Right ventricle myocardium superior (tissue), 1 donor: ENCODE results near the gene CACNB4. TPM values are rescaled to one million over a fixed set of nuclear protein-coding genes. Genes with fewer than 3 reads are reported as not detected.
"Not testable (repeated sequence)": the region's sequence is repeated elsewhere in the genome, so short reads cannot be mapped to it uniquely, and the experiment has no call there.

Experiments
- ATAC-seq: fragments of 200-7000 bp; cut with Tn5 transposase; one replicate; pipeline ENCODE4 v1.9.1; 2020; ENCODE audit warnings: mild to moderate bottlenecking; ENCODE audit not compliant: poor library complexity
- DNase-seq: peaks from one replicate; pipeline ENCODE4 v3.0.0-alpha.2; 2020
- intact Hi-C: fragments of 100-400 bp; cut with DNase I; formaldehyde crosslinking; loops from one replicate; pipeline ENCODE4 v1.11.2; 2022
- total RNA-seq: library from RNA; stranded (reverse); fragmentation: NEBNext Ultra II Directional; extraction: Animal tissue kit (Norgen Biotek cat#: 25700); gene quantifications from one replicate; pipeline ENCODE4 v1.2.1, GENCODE V29; 2021
- donor health status: DM: no; HTN: yes; CAD: no; lungs with severe emphysema.

Gene CACNB4
- total RNA-seq, 1 donor from 2014 or later = 0.46 TPM

DNA sequence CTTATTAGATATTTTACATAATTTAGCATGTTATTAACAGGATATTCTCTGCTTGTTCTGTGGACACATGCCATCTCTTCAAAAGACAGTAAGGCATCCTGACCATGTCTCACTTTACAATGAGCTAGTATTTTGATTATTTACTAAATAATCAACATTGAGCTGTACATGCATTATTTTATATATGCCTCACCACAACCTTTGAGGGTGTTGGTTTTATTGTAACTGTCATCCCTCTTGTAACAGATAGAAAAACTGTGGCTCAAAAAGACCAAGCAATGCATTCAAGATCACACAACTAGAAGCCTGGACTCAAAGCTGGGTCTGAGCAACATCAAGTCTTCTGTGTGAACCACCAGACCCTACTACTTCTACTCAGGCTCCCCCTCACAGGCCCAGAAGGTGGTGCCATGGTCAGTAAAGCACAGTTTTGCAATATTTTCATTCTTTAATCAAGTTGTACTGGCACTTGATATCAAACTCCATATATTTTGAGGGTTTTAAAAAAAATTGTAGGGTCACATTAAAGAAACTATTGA, 165.5 kb downstream of the CACNB4 start:
- no peak for DNase-seq
- intact Hi-C loops = no loop called here
- ATAC-seq = no peak

DNA sequence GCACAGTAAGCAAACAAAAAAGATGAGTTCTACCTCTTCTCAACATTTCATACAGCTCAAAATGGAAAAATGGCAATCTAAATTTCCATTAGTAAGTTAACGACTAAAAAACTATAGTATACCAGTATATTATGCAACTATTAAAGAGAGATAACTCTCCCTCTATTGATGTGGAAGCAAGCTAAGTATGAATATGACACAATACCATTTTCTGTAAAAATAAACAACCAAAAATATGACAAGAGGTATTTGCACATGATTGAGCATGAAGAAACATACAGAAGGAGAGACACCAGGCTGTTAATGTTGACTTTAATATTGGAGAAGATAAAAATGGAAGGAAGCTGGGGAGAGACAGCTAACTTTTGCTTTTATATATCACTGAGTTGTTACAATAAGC, 167.1 kb downstream of the CACNB4 start:
- DNase-seq (no peak), ATAC-seq (no peak)
- intact Hi-C loops = no loop called here

- ATAC-seq (peak; percentile 52), DNase-seq (no peak)
- intact Hi-C loops = no loop called here
Measured at GRCh38 chr2:151931030-151931611, 167.7 kb downstream of the CACNB4 start.

GRCh38 chr2:151930042-151930441, 168.8 kb downstream of the CACNB4 start:
- intact Hi-C loops = no loop called here
- no peak for ATAC-seq
- DNase-seq = no peak

DNA sequence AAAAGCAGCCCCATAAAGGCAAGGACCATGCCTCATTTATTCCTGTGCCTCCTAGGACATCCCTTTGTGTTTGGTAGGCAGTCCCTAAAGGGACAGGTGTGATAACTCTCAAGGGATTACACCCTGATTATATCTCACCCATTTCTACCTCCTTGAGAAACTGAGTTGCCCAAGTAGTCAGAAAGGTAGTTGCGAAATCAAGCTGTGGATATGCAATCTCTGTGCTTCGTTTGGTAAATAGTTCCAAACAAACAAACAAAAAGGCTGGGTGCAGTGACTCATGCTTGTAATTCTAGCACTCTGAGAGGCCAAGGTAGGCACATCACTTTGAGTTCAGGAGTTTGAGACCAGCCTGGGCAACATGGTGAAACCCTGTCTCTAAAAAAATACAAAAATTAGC, 170.5 kb downstream of the CACNB4 start:
- ATAC-seq (no peak), DNase-seq (no peak)
- intact Hi-C loops = no loop called here

- intact Hi-C loops = no loop called here
- DNase-seq (no peak), ATAC-seq (no peak)
Measured at GRCh38 chr2:151927501-151928221, 171.2 kb downstream of the CACNB4 start.

- intact Hi-C loops = no loop called here
- DNase-seq (peak; percentile 91), ATAC-seq (peak; percentile 92)
Measured at GRCh38 chr2:151922845-151923666, 175.8 kb downstream of the CACNB4 start.

DNA sequence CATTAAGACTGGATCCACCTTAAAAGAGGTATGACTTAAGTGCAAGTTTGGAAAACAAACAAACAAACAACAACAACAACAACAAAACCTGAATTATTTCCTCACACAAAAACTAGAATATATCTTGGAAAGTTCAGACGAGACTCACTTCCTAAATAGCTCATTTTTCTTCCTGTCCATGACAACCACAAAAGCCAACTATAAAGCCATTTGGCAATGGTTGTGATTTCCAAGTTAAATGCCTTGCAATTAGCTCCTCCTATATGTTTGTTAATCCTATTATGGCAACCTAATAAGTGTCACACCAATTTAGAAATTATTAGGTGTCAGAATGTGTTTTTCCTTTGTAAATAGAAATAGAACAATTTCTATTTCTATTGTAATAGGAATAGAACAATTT, 179.1 kb downstream of the CACNB4 start:
- intact Hi-C loops = no loop called here
- DNase-seq (no peak), ATAC-seq (no peak)

DNA sequence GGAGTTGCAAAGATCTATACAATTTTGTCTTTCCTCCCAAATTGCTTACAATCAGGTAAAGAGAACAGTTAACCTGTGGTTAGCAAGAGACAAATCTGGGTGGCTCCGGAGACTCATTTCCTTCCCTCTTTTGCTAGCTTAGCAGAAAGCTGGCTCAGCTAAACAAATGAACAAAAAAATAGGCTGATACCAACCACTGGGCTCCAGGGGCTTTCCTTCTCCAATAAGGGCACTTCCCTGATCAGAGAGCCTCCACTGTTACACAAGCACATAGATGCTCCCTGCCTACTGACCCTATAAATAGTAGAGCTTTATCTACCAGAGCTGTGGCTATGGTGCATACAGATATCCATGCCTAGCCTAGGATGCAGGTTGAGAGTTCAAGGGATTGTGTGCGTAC, 180.5 kb downstream of the CACNB4 start:
- peak; percentile 68 for ATAC-seq
- no peak for DNase-seq
- intact Hi-C loops = no loop called here

DNA sequence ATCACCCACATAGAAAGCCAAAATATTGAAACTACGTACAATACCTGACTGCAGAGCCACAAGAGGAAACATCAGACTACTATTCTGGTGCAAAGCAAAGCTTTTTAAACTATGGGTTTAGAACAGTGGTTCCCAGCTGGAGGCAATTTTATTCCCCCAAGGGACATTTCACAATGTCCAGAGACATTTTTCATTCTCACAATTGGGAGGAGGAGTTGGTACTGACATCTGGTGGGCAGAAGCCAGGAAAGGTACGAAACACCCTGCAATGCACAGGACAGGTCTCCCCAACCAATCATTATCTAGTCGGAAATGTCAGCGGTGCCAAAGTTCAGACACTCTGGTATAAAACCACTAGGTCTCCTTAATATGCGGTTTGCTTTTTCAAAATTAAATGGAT, 182.2 kb downstream of the CACNB4 start:
- no peak for DNase-seq
- intact Hi-C loops = no loop called here
- ATAC-seq = no peak

GRCh38 chr2:151915629-151916025, 183.2 kb downstream of the CACNB4 start:
- intact Hi-C loops, ATAC-seq, DNase-seq: not testable (repeated sequence)

- ATAC-seq (no peak), DNase-seq (peak; percentile 43)
- intact Hi-C loops = no loop called here
Measured at GRCh38 chr2:151914989-151915628, 183.7 kb downstream of the CACNB4 start.

DNA sequence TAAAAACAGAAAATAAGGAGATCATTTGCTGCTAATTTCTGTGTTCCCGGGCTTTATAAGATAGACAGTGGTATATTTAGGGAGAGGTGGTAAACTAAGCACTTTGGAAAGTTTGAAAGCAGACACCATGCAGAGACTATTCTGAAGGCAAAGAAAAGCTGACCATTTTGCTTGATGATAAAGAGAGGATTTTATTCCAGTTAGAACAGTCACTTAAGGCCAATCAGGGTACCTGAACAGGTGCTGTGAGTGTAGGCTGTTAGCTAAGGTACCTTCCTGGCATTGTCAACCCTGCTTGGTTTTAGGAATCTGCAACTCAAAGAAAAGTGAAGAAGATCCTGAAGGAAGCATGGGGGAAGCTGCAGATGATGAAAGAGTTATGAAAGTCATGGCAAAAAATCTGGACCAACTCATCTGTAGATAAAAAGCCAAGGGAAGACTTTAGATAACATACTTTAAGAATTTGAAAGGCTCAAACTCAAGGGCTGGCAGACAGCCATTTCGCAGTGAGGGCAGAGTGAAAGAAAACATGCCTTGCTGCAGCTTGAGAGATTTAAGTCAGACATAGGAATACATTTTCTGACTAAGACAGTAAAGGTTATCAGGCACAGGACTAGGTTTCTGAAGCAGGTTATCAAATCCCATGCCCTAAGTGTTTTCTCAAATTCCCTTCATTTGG, 190.5 kb downstream of the CACNB4 start:
- DNase-seq (no peak), ATAC-seq (no peak)
- intact Hi-C loops = no loop called here

DNA sequence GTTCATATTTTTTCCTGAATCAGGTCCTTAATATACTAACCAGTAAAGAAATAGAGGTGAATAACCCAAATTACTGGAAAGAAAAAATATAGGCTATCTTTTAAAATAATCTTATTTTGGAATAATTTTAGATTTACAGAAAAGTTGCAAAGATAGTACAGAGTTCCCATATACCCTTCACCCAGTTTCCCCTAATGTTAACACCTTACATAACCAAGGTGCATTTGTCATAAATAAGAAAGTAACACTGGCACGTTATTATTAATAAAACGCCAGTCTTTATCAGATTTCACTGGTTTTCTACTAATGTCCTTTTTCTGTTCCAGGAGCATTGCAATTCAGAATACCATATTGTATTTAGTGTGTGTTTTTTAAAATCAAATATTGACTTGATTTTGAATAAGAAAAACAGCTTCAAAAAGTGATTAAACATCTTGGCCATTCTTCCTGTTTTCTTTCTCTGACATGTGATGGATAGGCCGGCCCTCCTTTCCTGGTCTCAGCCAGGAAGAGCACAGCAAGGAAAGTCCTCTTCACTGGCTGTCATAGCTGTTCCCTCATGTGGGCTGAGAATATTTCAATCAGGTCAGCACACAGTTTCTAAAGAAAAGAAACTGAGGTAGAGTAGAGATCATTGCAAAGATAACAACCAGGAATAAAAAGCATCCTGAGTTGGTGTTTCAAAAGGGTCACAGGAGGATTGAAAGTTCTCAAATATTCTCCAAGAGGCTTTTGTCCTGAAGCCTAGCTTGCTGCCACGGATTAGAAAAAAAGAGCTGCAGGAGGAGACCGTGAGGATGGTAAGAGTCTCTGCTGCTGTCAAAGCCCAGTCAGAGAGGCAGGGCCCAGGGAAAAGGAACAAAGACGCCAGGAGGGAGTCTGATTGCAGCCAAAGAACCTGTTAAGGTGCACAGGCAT, 191.3 kb downstream of the CACNB4 start:
- ATAC-seq = no peak

DNA sequence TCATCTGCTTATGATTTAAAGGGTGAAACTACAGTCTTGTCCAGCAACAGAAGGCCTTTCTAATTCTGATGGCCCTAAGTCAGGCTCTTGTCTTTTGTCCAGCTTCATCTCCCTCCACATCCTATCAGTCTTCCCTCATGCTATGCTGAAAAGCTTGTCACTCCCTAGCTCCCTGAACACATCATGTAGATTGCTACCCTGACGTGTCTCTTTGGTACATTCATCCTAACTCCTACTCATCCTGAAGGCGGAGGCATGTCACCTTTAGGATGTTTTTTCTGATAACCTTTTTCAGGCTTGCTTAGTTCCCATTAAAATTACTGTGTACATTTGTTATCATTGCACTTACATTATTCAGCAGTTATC, 192.2 kb downstream of the CACNB4 start:
- ATAC-seq (no peak), DNase-seq (no peak)
- intact Hi-C loops = no loop called here

More for the DNA sequence above, 191.3 kb downstream of the CACNB4 start:
- intact Hi-C loops = no loop called here
- DNase-seq = no peak

DNA sequence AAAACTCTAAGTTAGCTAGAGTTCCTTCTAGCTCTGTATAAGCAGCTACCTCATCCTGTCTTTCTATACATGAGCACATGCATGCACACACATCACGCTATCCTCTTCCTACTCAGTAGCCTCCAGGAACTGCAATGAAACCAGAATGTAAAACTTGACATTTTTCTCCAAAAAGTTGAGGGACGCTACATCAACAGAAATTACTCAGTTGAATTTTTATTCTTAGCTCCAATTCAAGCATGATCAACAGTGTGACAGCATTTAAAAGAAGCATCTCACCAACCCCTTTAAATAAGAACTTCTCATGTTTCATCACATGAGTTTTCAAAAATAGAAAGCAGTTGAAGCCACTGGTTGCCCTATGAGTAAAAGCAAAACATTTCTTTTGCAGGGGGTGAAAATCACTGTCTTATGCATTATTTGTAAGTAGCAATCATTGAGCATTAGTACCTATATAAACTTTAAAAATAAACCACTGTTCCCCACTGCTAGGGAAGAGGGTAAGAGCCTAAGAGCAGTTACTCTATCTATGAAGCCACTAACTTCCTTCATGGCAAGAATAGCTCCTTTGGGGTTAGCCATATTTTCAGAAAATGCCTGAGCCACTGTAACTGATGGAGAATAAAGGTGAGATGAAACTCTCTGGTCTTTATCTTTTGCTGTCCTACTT, 192.7 kb downstream of the CACNB4 start:
- peak; percentile 60 for ATAC-seq
- DNase-seq = no peak
- intact Hi-C loops = no loop called here

DNA sequence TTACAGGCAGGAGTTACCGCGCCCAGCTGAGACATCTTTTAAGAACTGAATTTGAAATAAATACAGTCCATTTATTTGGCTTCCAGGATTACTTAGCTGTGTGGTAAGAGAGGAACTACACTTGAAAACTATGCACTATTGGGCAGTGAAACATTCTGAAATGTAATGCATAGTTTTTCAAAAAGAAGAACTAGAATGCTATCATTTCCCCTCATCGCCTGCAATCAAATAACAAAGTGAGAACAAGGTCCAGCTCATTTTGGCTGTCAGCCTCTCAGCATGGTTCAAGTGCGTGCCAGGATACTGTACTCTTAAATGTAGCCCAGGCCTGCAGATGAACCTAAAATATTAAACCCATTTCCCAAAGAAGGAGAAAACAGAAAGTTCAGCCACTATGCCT, 194.0 kb downstream of the CACNB4 start:
- peak; percentile 70 for ATAC-seq
- intact Hi-C loops = no loop called here
- DNase-seq = no peak
